BJ (cell line): ENCODE results near the gene CXCL8. TPM values are rescaled to one million over a fixed set of nuclear protein-coding genes. Genes with fewer than 3 reads are reported as not detected.
"Not testable (repeated sequence)": the region's sequence is repeated elsewhere in the genome, so short reads cannot be mapped to it uniquely, and the experiment has no call there.

Source experiments
- CTCF ChIA-PET: fragments of 350-600 bp; formaldehyde crosslinking; extraction: SDS; loops from one replicate; lab custom pipeline; 2021; ENCODE audit warnings: antibody characterized with exemption, inconsistent platforms; lab: Yijun Ruan, JAX
- POLR2A ChIA-PET: fragments of 300-600 bp; sonication (Branson Sonifier 250); formaldehyde crosslinking; extraction: SDS; loops from one replicate; lab custom pipeline; 2021; ENCODE audit warnings: antibody characterized with exemption; lab: Charles Lee
- DNase-seq: peaks from one replicate; pipeline ENCODE4 v3.0.0-alpha.2; 2011; ENCODE audit warnings: low read depth
- H3K27me3 ChIP-seq: 2 replicates; pipeline ENCODE4 v1.6.0; 2011; ENCODE audit warnings: low read length; ENCODE audit not compliant: control insufficient read depth, insufficient read depth
- H3K36me3 ChIP-seq: 2 replicates; pipeline ENCODE4 v1.5.1; 2011; ENCODE audit warnings: low read length; ENCODE audit not compliant: control insufficient read depth, insufficient read depth
- H3K4me3 ChIP-seq: 2 replicates; pipeline ENCODE4 v1.5.1; 2011; ENCODE audit warnings: low read depth, mild to moderate bottlenecking, control low read depth, low read length
- CTCF ChIP-seq: IDR thresholded peaks from 2 replicates; pipeline ENCODE4 v1.5.1; 2011; ENCODE audit warnings: low read depth, mild to moderate bottlenecking, control low read depth, inconsistent platforms, low read length, moderate library complexity; ENCODE audit not compliant: insufficient read depth
- polyA minus RNA-seq: library from RNA; depleted of rRNA, polyadenylated mRNA; stranded (reverse); fragments of >200 nt; gene quantifications from 2 replicates; pipeline ENCODE4 v1.2.3, GENCODE V29; 2011; rRNA and poly(A)+ RNA removed
- polyA plus RNA-seq: library from polyadenylated mRNA; depleted of rRNA; stranded (reverse); fragments of >200 nt; gene quantifications from 2 replicates; pipeline ENCODE4 v1.2.3, GENCODE V29; 2011; rRNA removed

CXCL8 gene
- polyA plus RNA-seq = 1.0 and 1.1 TPM in 2 replicates
- 0.57 TPM in 1 of 2 replicates, not detected in the other for polyA minus RNA-seq

GRCh38 chr4:73740353-73740778 lies at the start of gene CXCL8:
CXCL8 (plus strand) TSS chr4:73740569; CDS start chr4:73740659, 90 bp downstream.
- no peak for DNase-seq
- Histone ChIP-seq H3K36me3 (no peaks in the 10 kb centered on the region), H3K4me3 (no peak within 1 kb of the TSS), H3K27me3 (no peaks in the 10 kb centered on the region)
- CTCF ChIA-PET = interaction anchor here (1.0 to 1.2 kb wide), 4 partner anchors 10 to 77 kb away, joined by 3 to 5 read pairs (median 4); no protein-coding TSS in a partner anchor
- no peak for TF ChIP-seq CTCF
- POLR2A ChIA-PET = no interaction called here

GRCh38 chr4:73691201-73691600 lies 49.2 kb upstream of the CXCL8 start:
- POLR2A ChIA-PET, CTCF ChIA-PET: not testable (repeated sequence)

GRCh38 chr4:73691759-73692158 lies 48.6 kb upstream of the CXCL8 start:
- DNase-seq = no peak
- CTCF ChIA-PET = no interaction called here
- TF ChIP-seq CTCF = no peak
- H3K36me3 ChIP-seq = no peaks in the 10 kb centered on the region
- H3K27me3 ChIP-seq = no peaks in the 10 kb centered on the region
- no peak overlapping the region for H3K4me3 ChIP-seq
- POLR2A ChIA-PET = no interaction called here

More at GRCh38 chr4:73691201-73691600, 49.2 kb upstream of the CXCL8 start:
- DNase-seq, H3K4me3 ChIP-seq, H3K27me3 ChIP-seq, H3K36me3 ChIP-seq: not testable (repeated sequence)

- POLR2A ChIA-PET = no interaction called here
- Histone ChIP-seq H3K27me3 (no peaks in the 10 kb centered on the region), H3K4me3 (no peak overlapping the region), H3K36me3 (no peaks in the 10 kb centered on the region)
- CTCF ChIA-PET = no interaction called here
- DNase-seq = peak; percentile 19
- no peak for TF ChIP-seq CTCF
Observed at GRCh38 chr4:73692254-73692653, 48.1 kb upstream of the CXCL8 start.

GRCh38 chr4:73692701-73693100 lies 47.7 kb upstream of the CXCL8 start:
- no peak for DNase-seq
- ChIA-PET CTCF (no interaction called here), POLR2A (no interaction called here)
- no peak overlapping the region for H3K4me3 ChIP-seq
- TF ChIP-seq CTCF = no peak
- no peaks in the 10 kb centered on the region for H3K27me3 ChIP-seq
- no peaks in the 10 kb centered on the region for H3K36me3 ChIP-seq

GRCh38 chr4:73693811-73694210 lies 46.6 kb upstream of the CXCL8 start:
- TF ChIP-seq CTCF = no peak
- ChIA-PET POLR2A (no interaction called here), CTCF (interaction anchor here (0.8 kb wide), 1 partner anchor 12 kb away, joined by 3 read pairs; no protein-coding TSS in a partner anchor)

More at GRCh38 chr4:73693811-73694210, 46.6 kb upstream of the CXCL8 start:
- no peak for DNase-seq
- Histone ChIP-seq H3K27me3 (no peaks in the 10 kb centered on the region), H3K36me3 (no peaks in the 10 kb centered on the region), H3K4me3 (no peak overlapping the region)
